WTC11 (cell line): ENCODE measurements around the gene B4GALT3. TPM values are rescaled to one million over a fixed set of nuclear protein-coding genes. Genes with fewer than 3 reads are reported as not detected.
"Not testable (repeated sequence)": the region's sequence is repeated elsewhere in the genome, so short reads cannot be mapped to it uniquely, and the experiment has no call there.

Experiments used
- ATAC-seq: fragments of 200-7000 bp; cut with Tn5 transposase; 2 replicates; pipeline ENCODE4 v1.10.0; 2021; ENCODE audit warnings: mild to moderate bottlenecking, moderate library complexity
- CTCF ChIA-PET: fragments of 300-600 bp; sonication (Branson Sonifier 250); formaldehyde crosslinking; loops from one replicate; lab custom pipeline; 2021; ENCODE audit warnings: antibody characterized with exemption; lab: Charles Lee
- POLR2A ChIA-PET: fragments of 350-600 bp; sonication (Branson Sonifier 250); formaldehyde crosslinking; loops from one replicate; lab custom pipeline; 2021; ENCODE audit warnings: antibody characterized with exemption; lab: Charles Lee
- DNase-seq: peaks from one replicate; pipeline ENCODE4 v3.0.0; 2021; ENCODE audit warnings: low spot score
- H3K27ac Mint-ChIP-seq: 2 replicates; pipeline ENCODE4 v1.8.0; 2021; ENCODE audit warnings: mixed read lengths
- H3K27me3 Mint-ChIP-seq: 2 replicates; pipeline ENCODE4 v1.8.0; 2021; ENCODE audit warnings: low read depth, mild to moderate bottlenecking, moderate library complexity, mixed read lengths
- H3K36me3 Mint-ChIP-seq: 2 replicates; pipeline ENCODE4 v1.8.0; 2021; ENCODE audit warnings: mixed read lengths
- H3K4me1 Mint-ChIP-seq: 2 replicates; pipeline ENCODE4 v1.8.0; 2022; ENCODE audit warnings: mixed read lengths
- H3K4me3 Mint-ChIP-seq: 2 replicates; pipeline ENCODE4 v1.8.0; 2021; ENCODE audit warnings: mild to moderate bottlenecking, moderate library complexity, mixed read lengths
- H3K9me3 Mint-ChIP-seq: 2 replicates; pipeline ENCODE4 v1.8.0; 2021; ENCODE audit warnings: mixed read lengths
- CTCF ChIP-seq: fragments of 200-600 bp; IDR thresholded peaks from 2 replicates; pipeline ENCODE4 v1.8.0; 2022; ENCODE audit warnings: antibody characterized with exemption
- FOXK1 ChIP-seq: sonication (generic); formaldehyde crosslinking; IDR thresholded peaks from 2 replicates; pipeline ENCODE4 v1.8.0; 2022; ENCODE audit warnings: mild to moderate bottlenecking, moderate library complexity, missing genetic modification reagents
- GABPB1 ChIP-seq: sonication (generic); formaldehyde crosslinking; IDR thresholded peaks from 2 replicates; pipeline ENCODE4 v1.8.1; 2023; ENCODE audit warnings: mild to moderate bottlenecking, missing genetic modification reagents
- GTF2I ChIP-seq: fragments of 250-450 bp; sonication (Bioruptor Pico); conservative IDR thresholded peaks from 2 replicates; pipeline ENCODE4 v1.4.0; 2021; ENCODE audit warnings: mild to moderate bottlenecking
- JAZF1 ChIP-seq: fragments of 250-450 bp; sonication (Bioruptor Pico); IDR thresholded peaks from 2 replicates; pipeline ENCODE4 v1.9.0; 2021; ENCODE audit warnings: moderate library complexity, mild to moderate bottlenecking, inconsistent platforms
- NFE2L1 ChIP-seq: sonication (generic); formaldehyde crosslinking; IDR thresholded peaks from 2 replicates; pipeline ENCODE4 v1.8.1; 2023; ENCODE audit warnings: missing genetic modification reagents
- NFYB ChIP-seq: sonication (generic); formaldehyde crosslinking; conservative IDR thresholded peaks from 2 replicates; pipeline ENCODE4 v1.8.0; 2022; ENCODE audit warnings: low read depth, missing genetic modification reagents
- SOX15 ChIP-seq: fragments of 250-450 bp; sonication (Bioruptor Pico); IDR thresholded peaks from 2 replicates; pipeline ENCODE4 v1.9.0; 2021; ENCODE audit warnings: mild to moderate bottlenecking
- SP1 ChIP-seq: sonication (generic); formaldehyde crosslinking; conservative IDR thresholded peaks from 2 replicates; pipeline ENCODE4 v1.8.1; 2022; ENCODE audit warnings: missing genetic modification reagents
- TEAD1 ChIP-seq: sonication (generic); formaldehyde crosslinking; IDR thresholded peaks from 2 replicates; pipeline ENCODE4 v1.8.0; 2022; ENCODE audit warnings: mild to moderate bottlenecking, missing genetic modification reagents
- ZMAT4 ChIP-seq: fragments of 250-450 bp; sonication (Bioruptor Pico); IDR thresholded peaks from 2 replicates; pipeline ENCODE4 v1.9.0; 2021; ENCODE audit warnings: mild to moderate bottlenecking
- ZNF281 ChIP-seq: sonication (generic); formaldehyde crosslinking; IDR thresholded peaks from 2 replicates; pipeline ENCODE4 v1.8.0; 2023; ENCODE audit warnings: mild to moderate bottlenecking, missing genetic modification reagents
- ZNF416 ChIP-seq: fragments of 250-450 bp; sonication (Bioruptor Pico); IDR thresholded peaks from 2 replicates; pipeline ENCODE4 v1.9.0; 2021; ENCODE audit warnings: mild to moderate bottlenecking, inconsistent platforms
- ZNF423 ChIP-seq: fragments of 250-450 bp; sonication (Bioruptor Pico); IDR thresholded peaks from 2 replicates; pipeline ENCODE4 v2.1.2; 2022; ENCODE audit warnings: mild to moderate bottlenecking, moderate library complexity
- total RNA-seq: library from RNA; stranded (reverse); gene quantifications from 3 replicates; pipeline ENCODE4 v1.2.3, GENCODE V29; 2021

The B4GALT3 gene
- total RNA-seq, 1 experiment from 2014 or later: 40.1 TPM

- ATAC-seq (peak; percentile 94), DNase-seq (peak; percentile 88)
- ChIA-PET CTCF (interaction anchor here (0.6 to 5.1 kb wide), 47 partner anchors 9 to 1565 kb away, joined by 3 to 107 read pairs (median 5); partner anchors contain the start of genes ADAMTS4, B4GALT3, F11R and FCER1G), POLR2A (interaction anchor here (0.6 to 2.2 kb wide), 14 partner anchors 9 to 164 kb away, joined by 3 to 18 read pairs (median 4); partner anchors contain the start of genes ADAMTS4, DEDD, NDUFS2 and PPOX)
- TF ChIP-seq SP1 (CRISPR knock-in tag) (peak; percentile 49), NFYB (CRISPR knock-in tag) (peak; percentile 76), GABPB1 (CRISPR knock-in tag) (no peak), JAZF1 (CRISPR knock-in tag) (no peak), ZNF423 (CRISPR knock-in tag) (peak; percentile 52; the same call in 1 of the 2 replicates), FOXK1 (peak; percentile 46; the same call in 1 of the 2 replicates), SOX15 (CRISPR knock-in tag) (no peak), NFE2L1 (CRISPR knock-in tag) (0 out of 2 replicates have a peak, but pooled peaks have one; percentile 38), TEAD1 (CRISPR knock-in tag) (0 out of 2 replicates have a peak, but pooled peaks have one; percentile 39), ZNF416 (CRISPR knock-in tag) (0 out of 2 replicates have a peak, but pooled peaks have one; percentile 78), ZMAT4 (0 out of 2 replicates have a peak, but pooled peaks have one; percentile 28)
- H3K4me1 Mint-ChIP-seq: peaks cover 28% of the 10 kb centered on the region
- peak within 1 kb of the TSS; percentile 100 for H3K4me3 Mint-ChIP-seq
- H3K27ac Mint-ChIP-seq: peak within 1 kb of the TSS; percentile 98
- no peaks in the 10 kb centered on the region for H3K27me3 Mint-ChIP-seq
- peaks cover 10% of the 10 kb centered on the region for H3K36me3 Mint-ChIP-seq
- no peaks in the 10 kb centered on the region for H3K9me3 Mint-ChIP-seq
Observed at GRCh38 chr1:161225534-161226319, 48.4 kb upstream of the B4GALT3 start, which contains the start of gene TOMM40L. Gene TOMM40L, plus strand, starts transcription at chr1:161226060. Its CDS starts 430 bp downstream, at chr1:161226490.

GRCh38 chr1:161225178-161225533, 47.8 kb upstream of the B4GALT3 start:
- TF ChIP-seq GTF2I (CRISPR knock-in tag) (no peak), CTCF (0 out of 2 replicates have a peak, but pooled peaks have one; percentile 33)
- DNase-seq (no peak), ATAC-seq (peak; percentile 4)
- Mint-ChIP-seq H3K4me3 (peak overlapping the region; percentile 100; the same call in 1 of the 2 replicates), H3K4me1 (peaks cover 28% of the 10 kb centered on the region), H3K27ac (peak overlapping the region; percentile 79), H3K9me3 (no peaks in the 10 kb centered on the region), H3K27me3 (no peaks in the 10 kb centered on the region), H3K36me3 (peaks cover 10% of the 10 kb centered on the region)
- POLR2A ChIA-PET: interaction anchor here (0.8 to 2.2 kb wide), 10 partner anchors 8 to 165 kb away, joined by 3 to 18 read pairs (median 5); partner anchors contain the start of genes ADAMTS4, DEDD, NDUFS2 and PPOX
- CTCF ChIA-PET: interaction anchor here (0.6 to 5.1 kb wide), 45 partner anchors 9 to 1565 kb away, joined by 3 to 107 read pairs (median 6); partner anchors contain the start of genes ADAMTS4, B4GALT3, F11R and FCER1G

- H3K36me3 Mint-ChIP-seq, H3K9me3 Mint-ChIP-seq, H3K4me3 Mint-ChIP-seq, POLR2A ChIA-PET, DNase-seq, H3K27ac Mint-ChIP-seq, ATAC-seq, H3K27me3 Mint-ChIP-seq: not testable (repeated sequence)
- peaks cover 32% of the 10 kb centered on the region for H3K4me1 Mint-ChIP-seq
- CTCF ChIA-PET: interaction anchor here (1.5 to 5.1 kb wide), 9 partner anchors 8 to 157 kb away, joined by 7 to 107 read pairs (median 29); partner anchors contain the start of genes ADAMTS4, B4GALT3, FCER1G and NDUFS2
Observed at GRCh38 chr1:161224695-161225087, 47.4 kb upstream of the B4GALT3 start.

GRCh38 chr1:161223805-161224694, 46.7 kb upstream of the B4GALT3 start:
- ChIA-PET POLR2A (no interaction called here), CTCF (interaction anchor here (1.1 to 5.1 kb wide), 8 partner anchors 22 to 158 kb away, joined by 3 to 107 read pairs (median 12); partner anchors contain the start of genes B4GALT3, NDUFS2, PCP4L1 and SDHC)
- no peaks in the 10 kb centered on the region for H3K9me3 Mint-ChIP-seq
- peaks cover 37% of the 10 kb centered on the region for H3K4me1 Mint-ChIP-seq
- no peaks in the 10 kb centered on the region for H3K27me3 Mint-ChIP-seq
- no peak for TF ChIP-seq ZNF281 (CRISPR knock-in tag)
- TF ChIP-seq GABPB1 (CRISPR knock-in tag): peak; percentile 98
- DNase-seq (no peak), ATAC-seq (no peak)
- peaks cover 10% of the 10 kb centered on the region for H3K36me3 Mint-ChIP-seq
- no peak overlapping the region for H3K27ac Mint-ChIP-seq
- H3K4me3 Mint-ChIP-seq: no peak overlapping the region
